HL-60 (cell line): Measurements from ENCODE around the gene RUNX2.

Source experiments
- CTCF ChIP-seq: IDR thresholded peaks from one replicate; pipeline ENCODE4 v1.5.1; 2011; ENCODE audit warnings: low read length, control low read depth, inconsistent platforms; ENCODE audit not compliant: insufficient read depth
- GABPA ChIP-seq: IDR thresholded peaks from 2 replicates; pipeline ENCODE4 v1.6.1; 2012; ENCODE audit warnings: low read depth
- POLR2AphosphoS5 ChIP-seq: IDR thresholded peaks from 2 replicates; pipeline ENCODE4 v1.6.1; 2012; ENCODE audit warnings: low read depth
- REST ChIP-seq: IDR thresholded peaks from 2 replicates; pipeline ENCODE4 v1.6.1; 2012; ENCODE audit warnings: low read depth; ENCODE audit not compliant: insufficient replicate concordance
- SPI1 ChIP-seq: IDR thresholded peaks from 2 replicates; pipeline ENCODE4 v1.6.1; 2012; ENCODE audit warnings: low read depth, mild to moderate bottlenecking, borderline replicate concordance

- TF ChIP-seq CTCF = no peak
- no peak for TF ChIP-seq REST
- no peak for TF ChIP-seq POLR2AphosphoS5
- no peak for TF ChIP-seq SPI1
- no peak for TF ChIP-seq GABPA
Observed at GRCh38 chr6:45518013-45518720, 190.0 kb downstream of the RUNX2 start.
